ENCODE measurements around the gene NEB. TPM values are rescaled to one million over a fixed set of nuclear protein-coding genes. Genes with fewer than 3 reads are reported as not detected.

Gene NEB
- polyA plus RNA-seq, 3 donors, result 2.7 TPM; not detected in 2

DNA sequence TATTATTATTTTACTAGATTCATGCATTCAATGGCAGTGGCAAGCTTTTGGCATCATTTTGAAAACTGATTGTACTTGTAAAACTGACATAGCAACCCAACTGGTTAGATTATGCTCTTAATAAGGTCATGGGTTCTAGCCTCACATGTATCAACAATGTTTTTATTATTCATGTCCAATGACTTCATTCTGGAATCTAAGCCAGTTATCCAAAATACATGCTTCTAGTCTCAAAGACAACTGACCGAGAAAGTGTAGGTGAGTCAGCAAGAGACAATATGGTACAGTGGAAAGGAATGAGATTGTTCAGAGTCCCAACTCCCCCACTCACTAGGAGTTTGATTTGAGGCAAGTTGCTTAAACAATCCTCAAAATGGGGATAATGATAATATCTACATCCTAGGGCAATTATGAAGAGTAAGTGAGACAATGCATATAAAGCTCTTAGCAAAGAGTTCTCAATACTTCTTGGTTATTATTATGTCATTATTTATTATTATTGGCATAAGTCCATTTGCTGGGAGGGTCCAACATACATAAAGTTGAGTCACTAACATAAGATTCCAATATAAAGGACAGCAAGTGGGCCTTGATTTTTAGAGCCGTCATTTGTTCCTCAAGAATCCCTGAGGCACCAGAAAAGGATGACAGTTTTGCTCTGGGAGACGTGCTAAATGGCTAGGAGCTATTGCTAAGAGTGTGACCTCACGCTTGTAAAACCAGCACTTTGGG, 99.4 kb downstream of the NEB start:
- peaks cover 0 to 2% (median 0%) of the 10 kb centered on the region in 3 donors for H3K27me3 Mint-ChIP-seq (ENCODE audit: low read depth in 3 of 3)
- Histone ChIP-seq H3K27ac (ENCODE audit: low read depth in 1 of 2, low read length in 2 of 2) (no peak overlapping the region), H2AFZ (ENCODE audit: insufficient read depth, low read depth, low read length, poor library complexity, severe bottlenecking) (no peak overlapping the region), H3K4me2 (replicated peaks; ENCODE audit: extremely low read depth, low read length, poor library complexity, severe bottlenecking) (no peak overlapping the region), H3K79me2 (ENCODE audit: insufficient read depth, low read length) (no peaks in the 10 kb centered on the region), H3K9ac (ENCODE audit: insufficient read depth, low read length, poor library complexity, severe bottlenecking) (no peak overlapping the region), H3K4me3 (replicated peaks in 1 of 3; ENCODE audit: low read depth in 2 of 3, low read length in 3 of 3) (no peak overlapping the region), H4K20me1 (ENCODE audit: insufficient read depth, low read length) (no peaks in the 10 kb centered on the region), H3K27me3 (ENCODE audit: control insufficient read depth in 2 of 2, insufficient read depth in 2 of 2, low read length in 2 of 2) (no peaks in the 10 kb centered on the region), H3K9me3 (replicated peaks in 1 of 2; ENCODE audit: control insufficient read depth in 1 of 2, insufficient read depth in 1 of 2, low read length in 2 of 2) (peaks cover 0 to 12% of the 10 kb centered on the region in 2 donors), H3K4me1 (ENCODE audit: control insufficient read depth in 1 of 2, insufficient read depth in 2 of 2, low read length in 2 of 2) (peaks cover 20 to 22% of the 10 kb centered on the region in 2 donors), H3K36me3 (replicated peaks in 1 of 2; ENCODE audit: control insufficient read depth in 1 of 2, insufficient read depth in 2 of 2, low read length in 2 of 2) (no peaks in the 10 kb centered on the region)
- intact Hi-C loops (cut with micrococcal nuclease), result no loop called here
- no peak overlapping the region for H3K4me3 Mint-ChIP-seq
- TF ChIP-seq CTCF (IDR thresholded peaks at IDR 0.05), result no peak
- H3K36me3 Mint-ChIP-seq, result no peaks in the 10 kb centered on the region
- no peak for DNase-seq
- H3K27ac Mint-ChIP-seq, result no peak overlapping the region
- H3K4me1 Mint-ChIP-seq, result peaks cover 24% of the 10 kb centered on the region
- H3K9me3 Mint-ChIP-seq, result peaks cover 0 to 20% (median 3%) of the 10 kb centered on the region in 7 donors
- WGBS (ENCODE audit: insufficient coverage), result 100% methylated on average over 2 of the region's 4 CpGs

DNA sequence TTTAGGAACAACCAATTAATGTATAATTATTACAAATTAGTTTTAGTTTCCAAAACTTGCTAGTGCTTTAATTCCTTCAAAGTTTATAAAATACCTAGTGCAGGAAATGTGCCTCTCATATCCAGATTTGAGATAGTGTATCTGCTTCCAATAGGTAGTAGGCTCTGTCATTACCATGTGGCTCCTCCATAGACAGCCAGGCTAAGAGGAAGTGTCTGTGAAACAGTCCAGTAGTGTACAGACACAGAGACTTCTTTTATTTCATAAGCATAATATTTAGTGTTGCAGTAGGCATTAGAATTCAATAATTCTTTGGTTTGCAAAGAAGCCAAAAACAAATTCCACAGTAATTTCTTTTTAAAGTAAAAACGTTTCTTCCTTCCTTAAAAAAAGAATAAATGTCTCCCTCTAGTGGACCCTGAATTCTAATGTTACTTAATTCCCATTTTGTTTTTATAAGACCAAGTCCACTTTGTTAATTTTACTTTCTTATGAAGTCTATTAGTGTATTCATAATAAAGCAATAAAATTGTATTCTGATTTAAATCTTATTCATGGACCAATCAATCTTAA, 101.2 kb downstream of the NEB start:
- Mint-ChIP-seq H3K4me3 (no peak overlapping the region), H3K36me3 (no peaks in the 10 kb centered on the region)
- peaks cover 14% of the 10 kb centered on the region in 2 donors for H3K4me1 ChIP-seq (ENCODE audit: control insufficient read depth in 1 of 2, insufficient read depth in 2 of 2, low read length in 2 of 2)

More for the DNA sequence above, 101.2 kb downstream of the NEB start:
- WGBS (ENCODE audit: insufficient coverage), result no CpG with 5 or more reads among the region's 1 CpG
- DNase-seq, result peak in 1 of 3 donors; percentile 2
- Histone ChIP-seq H4K20me1 (ENCODE audit: insufficient read depth, low read length) (no peaks in the 10 kb centered on the region), H3K9me3 (replicated peaks in 1 of 2; ENCODE audit: control insufficient read depth in 1 of 2, insufficient read depth in 1 of 2, low read length in 2 of 2) (peaks cover 0 to 12% of the 10 kb centered on the region in 2 donors), H2AFZ (ENCODE audit: insufficient read depth, low read depth, low read length, poor library complexity, severe bottlenecking) (no peak overlapping the region), H3K4me2 (replicated peaks; ENCODE audit: extremely low read depth, low read length, poor library complexity, severe bottlenecking) (no peak overlapping the region), H3K4me3 (replicated peaks in 1 of 3; ENCODE audit: low read depth in 2 of 3, low read length in 3 of 3) (no peak overlapping the region), H3K27me3 (ENCODE audit: control insufficient read depth in 2 of 2, insufficient read depth in 2 of 2, low read length in 2 of 2) (no peaks in the 10 kb centered on the region), H3K9ac (ENCODE audit: insufficient read depth, low read length, poor library complexity, severe bottlenecking) (no peak overlapping the region), H3K27ac (ENCODE audit: low read depth in 1 of 2, low read length in 2 of 2) (no peak overlapping the region), H3K36me3 (replicated peaks in 1 of 2; ENCODE audit: control insufficient read depth in 1 of 2, insufficient read depth in 2 of 2, low read length in 2 of 2) (no peaks in the 10 kb centered on the region), H3K79me2 (ENCODE audit: insufficient read depth, low read length) (no peaks in the 10 kb centered on the region)
- H3K27me3 Mint-ChIP-seq (ENCODE audit: low read depth in 3 of 3), result peaks cover 0 to 2% (median 0%) of the 10 kb centered on the region in 3 donors
- peaks cover 0 to 20% (median 3%) of the 10 kb centered on the region in 7 donors for H3K9me3 Mint-ChIP-seq
- no peak overlapping the region for H3K27ac Mint-ChIP-seq
- H3K4me1 Mint-ChIP-seq, result peaks cover 13% of the 10 kb centered on the region
- peak; percentile 48 for TF ChIP-seq CTCF (IDR thresholded peaks at IDR 0.05)
- intact Hi-C loops (cut with micrococcal nuclease), result no loop called here
